ENCODE data around the gene TOX2. TPM values are rescaled to one million over a fixed set of nuclear protein-coding genes. Genes with fewer than 3 reads are reported as not detected.

The TOX2 gene
- total and polyA plus RNA-seq, 2 of the 8 experiments (the other 6 are each of a cell fraction or from before 2014, with no cell fraction given): 1.8 to 3.4 TPM

DNA sequence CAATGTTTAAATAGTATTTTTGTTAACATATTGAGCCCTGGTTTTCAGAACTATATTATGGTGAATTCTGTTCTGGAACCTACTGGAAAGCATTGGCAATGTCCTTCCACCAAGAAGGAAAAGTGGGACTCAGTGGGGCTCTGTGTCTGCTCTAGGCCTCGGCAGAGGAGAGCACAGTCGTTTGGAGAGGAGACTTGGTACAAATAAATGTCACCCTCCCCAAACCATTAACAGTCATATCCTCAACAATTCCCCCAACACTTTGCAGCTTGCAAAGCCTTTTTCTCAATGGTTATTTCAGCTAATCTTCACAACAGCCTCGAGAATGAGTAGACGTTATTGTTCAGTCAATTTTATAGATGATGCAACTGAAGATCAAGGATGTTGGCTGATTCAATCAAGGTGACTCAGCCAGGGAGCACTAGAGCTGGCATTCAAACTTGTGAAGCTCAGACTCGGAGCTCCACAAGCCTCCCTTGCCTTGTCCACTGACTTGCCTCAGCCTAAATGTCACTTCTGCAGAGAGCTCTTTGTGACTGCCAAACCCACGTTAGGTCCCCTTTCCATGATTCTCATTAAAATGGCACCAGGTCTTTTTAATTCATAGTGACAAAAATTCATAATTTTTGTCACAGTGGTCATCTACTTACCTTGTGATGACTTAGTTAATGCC lies 60.6 kb downstream of the TOX2 start (continued):
- TF ChIP-seq HDAC2 (IDR thresholded peaks at IDR 0.05; ENCODE audit: borderline replicate concordance in 1 of 2, low read depth in 2 of 2, low read length in 2 of 2) (no peak), POLR2AphosphoS5 (IDR thresholded peaks at IDR 0.05; ENCODE audit: low read depth, low read length) (no peak), EP300 (IDR thresholded peaks at IDR 0.05; ENCODE audit: borderline replicate concordance in 1 of 2, low read depth in 2 of 2, low read length in 2 of 2) (no peak)

Measured in H1 (cell line).